Activated T-cell treated with anti-CD3 and anti-CD28 coated beads for 1 hour (primary cell): ENCODE results near the gene RELB.

Experiments
- DNase-seq: peaks from one replicate; pipeline ENCODE4 v3.0.0-alpha.2; 2020; ENCODE audit warnings: low read depth

RELB gene

DNA sequence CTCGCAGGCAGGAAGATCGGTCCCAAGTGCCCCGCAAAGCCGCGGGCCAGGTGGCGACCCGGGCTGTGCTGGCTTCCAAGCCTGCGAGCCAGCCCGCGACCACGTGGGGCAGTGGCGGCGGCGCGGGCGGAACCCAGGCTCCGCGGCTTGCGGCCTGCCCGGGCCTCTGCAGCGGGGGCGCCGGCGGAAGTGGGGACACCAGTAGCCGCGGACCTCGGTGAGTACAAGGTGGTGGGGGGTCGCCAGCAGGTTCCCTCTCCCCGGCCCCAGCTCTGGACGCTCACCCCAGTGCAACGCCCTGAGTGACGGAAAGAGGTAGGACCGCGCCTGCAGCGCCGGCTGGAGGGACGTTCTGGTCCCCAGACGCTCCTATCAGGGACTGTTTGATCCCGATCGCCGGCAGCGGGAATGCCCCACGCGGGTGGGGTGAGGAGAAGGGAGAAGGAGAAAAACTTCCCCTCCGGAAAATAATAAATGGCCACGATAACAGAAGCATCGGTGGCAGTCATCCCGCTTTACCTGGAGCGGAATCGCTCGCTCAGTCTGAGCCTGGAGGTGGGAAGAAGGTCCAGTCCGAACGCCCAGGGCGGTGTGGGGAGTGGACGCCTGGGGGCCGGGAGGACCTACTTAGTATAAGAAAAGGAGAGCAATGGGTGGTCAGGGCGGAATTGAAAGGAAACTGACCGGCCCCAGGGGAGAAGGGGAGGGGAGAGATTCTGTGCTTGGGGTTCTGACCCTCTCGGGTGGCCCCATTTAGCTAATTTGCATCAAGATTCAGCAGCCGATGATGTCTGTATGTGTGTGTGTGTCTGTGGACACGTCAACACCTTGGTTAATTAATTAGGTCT, 78.0 kb downstream of the RELB start, which contains the start of gene GEMIN7:
Gene GEMIN7, plus strand, starts transcription at position 198 of the 848 bp plus-strand sequence. CDS start 10,855 bp downstream, outside the sequence.
- DNase-seq: peak; percentile 71

DNA sequence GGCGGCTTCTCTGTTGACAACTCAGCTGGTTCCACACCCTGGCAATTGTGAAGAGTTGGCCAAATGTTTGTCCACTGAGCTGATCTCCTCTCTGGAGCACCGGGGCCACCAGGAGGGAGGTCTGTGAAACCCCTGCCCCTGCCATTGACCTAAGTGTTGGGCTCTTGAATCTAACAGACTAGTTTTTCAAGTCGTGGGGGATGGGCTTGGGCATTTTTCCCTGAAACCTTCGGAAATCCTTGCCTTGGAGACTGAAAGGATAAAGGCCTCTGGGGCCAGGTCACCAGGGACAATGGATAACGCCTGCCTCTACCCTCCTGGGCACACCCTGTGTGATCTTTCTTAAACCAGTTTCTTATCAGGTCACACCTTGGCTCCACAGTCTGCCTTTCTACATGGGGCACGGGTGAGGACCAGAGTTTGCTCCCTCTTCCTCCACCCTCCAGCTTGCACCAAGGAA, 78.7 kb downstream of the RELB start:
- DNase-seq: no peak

DNA sequence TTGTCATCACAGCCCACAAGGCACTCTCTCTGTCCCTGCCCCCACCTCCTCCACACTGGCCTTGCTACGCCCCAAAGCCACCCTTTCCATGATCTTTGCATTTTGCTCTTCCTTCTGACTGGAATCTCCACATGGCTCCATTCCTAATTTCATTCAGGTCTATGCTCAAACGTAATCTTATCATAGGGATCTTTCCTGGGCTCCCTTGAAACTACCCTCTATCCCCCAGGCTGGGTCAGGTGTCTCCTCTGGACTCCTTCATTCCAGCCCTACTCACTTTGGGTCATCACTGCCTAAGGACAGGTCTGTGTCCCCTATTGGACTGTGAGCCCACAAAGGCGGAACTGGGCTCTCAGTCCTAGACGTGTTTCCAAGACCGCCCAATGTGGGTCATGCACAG, 80.9 kb downstream of the RELB start:
- no peak for DNase-seq

DNA sequence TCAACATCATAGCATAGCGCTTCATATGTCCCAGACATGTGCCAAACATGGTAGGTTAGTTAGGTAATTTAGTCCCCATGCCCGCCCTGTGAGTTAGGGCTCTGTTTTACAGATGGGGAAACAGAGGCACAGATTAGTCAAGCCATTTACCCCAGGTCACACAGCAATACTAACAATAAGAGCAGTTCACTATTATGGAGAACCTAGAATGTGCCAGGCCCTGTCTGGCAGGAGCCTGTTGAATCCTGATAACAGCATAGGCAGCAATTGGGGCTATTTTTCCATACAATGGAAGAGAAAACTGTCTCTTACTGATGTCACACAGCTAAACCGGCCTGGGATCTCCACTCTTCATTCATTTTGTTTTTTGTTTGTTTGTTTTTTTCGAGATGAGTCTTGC, 85.2 kb downstream of the RELB start:
- no peak for DNase-seq

DNA sequence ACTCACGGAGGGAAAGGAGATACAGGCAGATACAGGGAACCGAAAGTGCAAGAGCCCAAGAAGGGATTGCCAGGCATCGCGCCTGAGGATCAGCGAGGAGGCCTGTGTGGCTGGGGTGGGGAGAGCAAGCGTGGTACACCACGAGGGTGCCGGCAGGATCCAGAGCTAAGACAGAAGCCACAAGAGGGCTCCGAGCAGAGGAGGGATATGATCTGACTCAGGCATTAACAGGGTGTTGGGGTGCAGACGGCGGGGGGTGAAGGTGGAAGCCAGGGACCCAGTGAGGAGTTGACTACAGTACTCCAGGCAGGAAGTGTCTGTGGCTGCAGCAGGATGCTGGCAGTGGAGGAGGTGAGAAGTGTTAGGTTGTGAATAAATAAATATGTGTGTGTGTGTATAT, 86.3 kb downstream of the RELB start:
- no peak for DNase-seq
